SK-N-SH treated with all-trans-retinoic acid at 6 μM for 48 hours (cell line): ENCODE data around the gene HDAC4.

Experiments
- ATAC-seq: fragments of 200-7000 bp; cut with Tn5 transposase; 3 replicates; pipeline ENCODE4 v1.9.1; 2020; ENCODE audit warnings: mild to moderate bottlenecking, moderate library complexity
- ARNTL ChIP-seq: fragments of 450-650 bp; formaldehyde crosslinking; IDR thresholded peaks from 2 replicates; pipeline ENCODE4 v1.5.0; 2020; ENCODE audit warnings: low read depth, mild to moderate bottlenecking, moderate library complexity, borderline replicate concordance
- BACH2 ChIP-seq: fragments of 250-450 bp; sonication (Bioruptor Pico); IDR thresholded peaks from 2 replicates; pipeline ENCODE4 v1.9.0; 2021; ENCODE audit warnings: mild to moderate bottlenecking, borderline replicate concordance
- CSDC2 ChIP-seq: fragments of 250-450 bp; sonication (Bioruptor Pico); IDR thresholded peaks from 2 replicates; pipeline ENCODE4 v1.5.0; 2020; ENCODE audit warnings: mild to moderate bottlenecking, moderate library complexity
- ESRRG ChIP-seq: fragments of 250-450 bp; sonication (Bioruptor Pico); IDR thresholded peaks from 2 replicates; pipeline ENCODE4 v1.6.1; 2021; ENCODE audit warnings: mild to moderate bottlenecking
- GLIS3 ChIP-seq: fragments of 250-450 bp; sonication (Bioruptor Pico); IDR thresholded peaks from 2 replicates; pipeline ENCODE4 v1.5.0; 2020; ENCODE audit warnings: mild to moderate bottlenecking, moderate library complexity
- ISL1 ChIP-seq: fragments of 250-450 bp; sonication (Bioruptor Pico); IDR thresholded peaks from 2 replicates; pipeline ENCODE4 v2.1.2; 2022; ENCODE audit warnings: mild to moderate bottlenecking, moderate library complexity
- OSR1 ChIP-seq: fragments of 250-450 bp; sonication (Bioruptor Pico); IDR thresholded peaks from 2 replicates; pipeline ENCODE4 v1.8.0; 2022; ENCODE audit warnings: moderate library complexity, mild to moderate bottlenecking, inconsistent platforms
- PPARA ChIP-seq: fragments of 250-450 bp; sonication (Bioruptor Pico); IDR thresholded peaks from 2 replicates; pipeline ENCODE4 v1.5.0; 2020; ENCODE audit warnings: mild to moderate bottlenecking, borderline replicate concordance
- RARB ChIP-seq: fragments of 250-450 bp; sonication (Bioruptor Pico); IDR thresholded peaks from 2 replicates; pipeline ENCODE4 v1.8.0; 2021; ENCODE audit warnings: mild to moderate bottlenecking, moderate library complexity
- SNAI2 ChIP-seq: fragments of 250-450 bp; sonication (Bioruptor Pico); IDR thresholded peaks from 2 replicates; pipeline ENCODE4 v1.5.0; 2020; ENCODE audit warnings: mild to moderate bottlenecking, moderate library complexity
- TCF4 ChIP-seq: fragments of 250-450 bp; sonication (Bioruptor Pico); IDR thresholded peaks from 2 replicates; pipeline ENCODE4 v1.8.0; 2021; ENCODE audit warnings: mild to moderate bottlenecking, moderate library complexity, borderline replicate concordance
- TOX ChIP-seq: fragments of 250-450 bp; sonication (Bioruptor Pico); IDR thresholded peaks from 2 replicates; pipeline ENCODE4 v1.8.0; 2021; ENCODE audit warnings: mild to moderate bottlenecking, moderate library complexity, borderline replicate concordance
- ZC3H10 ChIP-seq: fragments of 250-450 bp; sonication (Bioruptor Pico); IDR thresholded peaks from 2 replicates; pipeline ENCODE4 v1.5.1; 2021; ENCODE audit warnings: mild to moderate bottlenecking, moderate library complexity
- ZFP3 ChIP-seq: fragments of 250-450 bp; sonication (Bioruptor Pico); IDR thresholded peaks from 2 replicates; pipeline ENCODE4 v1.5.0; 2020; ENCODE audit warnings: mild to moderate bottlenecking, moderate library complexity
- ZFP30 ChIP-seq: fragments of 450-650 bp; formaldehyde crosslinking; IDR thresholded peaks from 2 replicates; pipeline ENCODE4 v1.5.0; 2022; ENCODE audit warnings: mild to moderate bottlenecking, moderate library complexity
- ZNF565 ChIP-seq: fragments of 450-650 bp; formaldehyde crosslinking; conservative IDR thresholded peaks from 2 replicates; pipeline ENCODE4 v1.5.0; 2020; ENCODE audit warnings: low read depth, mild to moderate bottlenecking, moderate library complexity
- ZNF8 ChIP-seq: fragments of 450-650 bp; formaldehyde crosslinking; IDR thresholded peaks from 2 replicates; pipeline ENCODE4 v1.5.0; 2020; ENCODE audit warnings: mild to moderate bottlenecking, moderate library complexity
- TF ChIP-seq, protein P1 (sequence below): fragments of 250-450 bp; sonication (Bioruptor Pico); IDR thresholded peaks from 2 replicates; pipeline ENCODE4 v1.5.1; 2020; ENCODE audit warnings: low read depth, mild to moderate bottlenecking, moderate library complexity
- TF ChIP-seq, protein P2 (sequence below): fragments of 250-450 bp; sonication (Bioruptor Pico); IDR thresholded peaks from 2 replicates; pipeline ENCODE4 v1.5.1; 2021; ENCODE audit warnings: mild to moderate bottlenecking, moderate library complexity
- TF ChIP-seq, protein P3 (sequence below): fragments of 250-450 bp; sonication (Bioruptor Pico); IDR thresholded peaks from 2 replicates; pipeline ENCODE4 v1.8.0; 2021; ENCODE audit warnings: low read depth, mild to moderate bottlenecking, moderate library complexity, borderline replicate concordance
- TF ChIP-seq, protein P4 (sequence below): fragments of 250-450 bp; sonication (Bioruptor Pico); IDR thresholded peaks from 2 replicates; pipeline ENCODE4 v1.5.0; 2020; ENCODE audit warnings: mild to moderate bottlenecking, moderate library complexity

HDAC4 gene

DNA sequence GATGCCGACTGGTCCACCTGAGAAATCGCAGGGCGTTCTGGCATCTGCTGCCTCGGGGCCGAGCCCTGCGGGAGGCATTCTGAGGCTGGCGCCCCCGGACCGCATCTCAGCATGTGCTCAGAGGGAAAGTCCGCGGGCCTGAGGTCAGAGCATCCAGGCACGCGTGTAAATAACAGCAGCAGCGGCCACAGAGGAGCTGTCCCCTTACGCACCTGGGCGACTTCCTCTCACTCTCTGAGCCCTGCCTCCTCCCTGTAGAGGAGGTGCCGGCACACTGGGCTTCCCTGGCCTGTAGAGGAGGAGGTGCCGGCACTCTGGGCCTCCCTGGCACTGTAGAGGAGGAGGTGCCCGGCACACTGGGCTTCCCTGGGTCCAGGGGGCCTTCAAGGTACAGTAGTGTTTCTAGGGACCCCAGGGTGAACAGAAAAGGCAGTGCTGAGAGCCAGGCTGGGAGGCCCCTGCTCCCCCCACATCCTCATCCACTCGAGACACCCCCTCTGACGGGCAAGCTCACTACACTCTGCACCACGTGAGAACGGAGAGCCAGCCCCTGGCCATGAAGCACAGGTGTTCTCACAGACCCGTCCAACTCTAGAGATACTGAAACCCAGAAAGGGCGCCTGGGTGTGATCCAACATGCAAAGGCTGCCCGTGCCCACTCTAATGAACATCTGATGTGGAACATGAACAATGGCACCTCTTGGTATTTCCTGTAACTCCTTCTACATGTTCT, 263.5 kb downstream of the HDAC4 start (continued):
- TF ChIP-seq, protein P1, sequence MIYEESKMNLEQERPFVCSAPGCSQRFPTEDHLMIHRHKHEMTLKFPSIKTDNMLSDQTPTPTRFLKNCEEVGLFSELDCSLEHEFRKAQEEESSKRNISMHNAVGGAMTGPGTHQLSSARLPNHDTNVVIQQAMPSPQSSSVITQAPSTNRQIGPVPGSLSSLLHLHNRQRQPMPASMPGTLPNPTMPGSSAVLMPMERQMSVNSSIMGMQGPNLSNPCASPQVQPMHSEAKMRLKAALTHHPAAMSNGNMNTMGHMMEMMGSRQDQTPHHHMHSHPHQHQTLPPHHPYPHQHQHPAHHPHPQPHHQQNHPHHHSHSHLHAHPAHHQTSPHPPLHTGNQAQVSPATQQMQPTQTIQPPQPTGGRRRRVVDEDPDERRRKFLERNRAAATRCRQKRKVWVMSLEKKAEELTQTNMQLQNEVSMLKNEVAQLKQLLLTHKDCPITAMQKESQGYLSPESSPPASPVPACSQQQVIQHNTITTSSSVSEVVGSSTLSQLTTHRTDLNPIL (CRISPR knock-in tag): no peak
- TF ChIP-seq RARB (CRISPR knock-in tag): no peak
- TF ChIP-seq ZFP30 (CRISPR knock-in tag): no peak

DNA sequence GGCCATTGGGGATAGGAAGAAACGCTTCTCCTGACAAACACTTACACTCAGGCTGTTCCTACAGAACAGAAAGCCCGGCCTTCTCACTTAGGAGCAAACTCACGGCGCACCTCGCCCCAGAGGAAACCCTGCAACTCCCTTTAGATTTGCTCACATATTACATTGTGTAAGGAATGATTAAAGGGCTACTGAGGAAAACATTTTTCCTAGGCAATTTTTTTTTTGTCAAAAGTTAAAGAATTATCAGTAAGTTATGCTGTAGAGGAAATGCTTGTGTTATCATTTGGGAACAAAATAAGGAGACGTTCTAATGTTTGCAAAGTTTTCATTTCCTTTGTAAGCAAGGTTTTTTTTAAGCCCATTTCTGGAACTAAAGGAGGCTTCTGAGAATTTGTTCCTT, 264.1 kb downstream of the HDAC4 start:
- no peak for ATAC-seq
- TF ChIP-seq, protein P2, sequence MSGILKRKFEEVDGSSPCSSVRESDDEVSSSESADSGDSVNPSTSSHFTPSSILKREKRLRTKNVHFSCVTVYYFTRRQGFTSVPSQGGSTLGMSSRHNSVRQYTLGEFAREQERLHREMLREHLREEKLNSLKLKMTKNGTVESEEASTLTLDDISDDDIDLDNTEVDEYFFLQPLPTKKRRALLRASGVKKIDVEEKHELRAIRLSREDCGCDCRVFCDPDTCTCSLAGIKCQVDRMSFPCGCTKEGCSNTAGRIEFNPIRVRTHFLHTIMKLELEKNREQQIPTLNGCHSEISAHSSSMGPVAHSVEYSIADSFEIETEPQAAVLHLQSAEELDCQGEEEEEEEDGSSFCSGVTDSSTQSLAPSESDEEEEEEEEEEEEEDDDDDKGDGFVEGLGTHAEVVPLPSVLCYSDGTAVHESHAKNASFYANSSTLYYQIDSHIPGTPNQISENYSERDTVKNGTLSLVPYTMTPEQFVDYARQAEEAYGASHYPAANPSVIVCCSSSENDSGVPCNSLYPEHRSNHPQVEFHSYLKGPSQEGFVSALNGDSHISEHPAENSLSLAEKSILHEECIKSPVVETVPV (CRISPR knock-in tag): no peak
- no peak for TF ChIP-seq SNAI2 (CRISPR knock-in tag)
- no peak for TF ChIP-seq ZNF565 (CRISPR knock-in tag)
- no peak for TF ChIP-seq BACH2
- no peak for TF ChIP-seq PPARA (CRISPR knock-in tag)
- TF ChIP-seq TOX: no peak
- TF ChIP-seq ZC3H10 (CRISPR knock-in tag): no peak
- no peak for TF ChIP-seq OSR1
- TF ChIP-seq ESRRG (CRISPR knock-in tag): no peak
- no peak for TF ChIP-seq GLIS3 (CRISPR knock-in tag)

DNA sequence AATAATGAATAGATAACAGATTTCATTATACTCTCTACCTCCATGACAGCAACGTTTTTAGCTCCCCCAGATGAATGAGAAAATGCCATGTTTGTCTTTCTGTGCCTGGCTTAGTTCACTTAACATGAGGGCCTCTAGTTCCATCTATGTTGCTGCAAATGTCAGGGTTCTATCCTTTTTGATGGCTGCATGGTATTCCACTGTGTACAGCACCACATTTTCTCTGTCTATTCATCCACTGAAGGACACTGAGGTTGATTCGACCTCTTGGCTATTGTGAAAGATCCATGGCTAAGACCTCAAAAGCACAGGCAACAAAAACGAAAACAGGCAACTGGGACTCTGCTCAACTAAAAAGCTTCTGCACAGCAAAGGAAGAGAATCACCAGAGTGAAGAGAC, 264.6 kb downstream of the HDAC4 start:
- TF ChIP-seq, protein P2 (CRISPR knock-in tag): no peak
- no peak for TF ChIP-seq ZNF8 (CRISPR knock-in tag)
- no peak for TF ChIP-seq ZFP30 (CRISPR knock-in tag)
- TF ChIP-seq OSR1: no peak
- no peak for TF ChIP-seq ZNF565 (CRISPR knock-in tag)
- TF ChIP-seq, protein P1 (CRISPR knock-in tag): no peak
- no peak for TF ChIP-seq PPARA (CRISPR knock-in tag)
- TF ChIP-seq, protein P3, sequence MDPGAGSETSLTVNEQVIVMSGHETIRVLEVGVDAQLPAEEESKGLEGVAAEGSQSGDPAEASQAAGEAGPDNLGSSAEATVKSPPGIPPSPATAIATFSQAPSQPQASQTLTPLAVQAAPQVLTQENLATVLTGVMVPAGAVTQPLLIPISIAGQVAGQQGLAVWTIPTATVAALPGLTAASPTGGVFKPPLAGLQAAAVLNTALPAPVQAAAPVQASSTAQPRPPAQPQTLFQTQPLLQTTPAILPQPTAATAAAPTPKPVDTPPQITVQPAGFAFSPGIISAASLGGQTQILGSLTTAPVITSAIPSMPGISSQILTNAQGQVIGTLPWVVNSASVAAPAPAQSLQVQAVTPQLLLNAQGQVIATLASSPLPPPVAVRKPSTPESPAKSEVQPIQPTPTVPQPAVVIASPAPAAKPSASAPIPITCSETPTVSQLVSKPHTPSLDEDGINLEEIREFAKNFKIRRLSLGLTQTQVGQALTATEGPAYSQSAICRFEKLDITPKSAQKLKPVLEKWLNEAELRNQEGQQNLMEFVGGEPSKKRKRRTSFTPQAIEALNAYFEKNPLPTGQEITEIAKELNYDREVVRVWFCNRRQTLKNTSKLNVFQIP (CRISPR knock-in tag): no peak
- TF ChIP-seq TOX: no peak
- TF ChIP-seq, all 23 proteins: peak for 0
- ATAC-seq: no peak

DNA sequence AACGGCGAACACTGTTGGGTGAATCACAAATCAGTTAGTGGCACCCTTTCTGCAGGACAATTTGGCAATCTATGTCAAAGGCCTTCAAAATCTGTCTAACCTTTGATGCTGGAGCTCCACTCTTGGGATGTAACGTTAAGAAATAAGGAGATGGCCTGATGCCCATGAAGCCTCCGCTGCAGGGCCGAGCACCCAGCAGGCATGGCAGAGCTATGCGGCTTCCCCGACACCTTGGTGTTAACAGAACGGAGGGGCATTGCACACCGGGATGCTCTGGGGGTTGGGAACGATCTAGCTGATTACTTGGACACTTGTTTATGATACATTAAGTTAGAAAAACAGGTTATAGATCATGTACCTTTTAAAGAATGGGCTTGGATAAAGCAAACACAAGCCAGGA, 265.3 kb downstream of the HDAC4 start:
- TF ChIP-seq, protein P3 (CRISPR knock-in tag): no peak
- TF ChIP-seq CSDC2: no peak
- TF ChIP-seq ISL1 (CRISPR knock-in tag): no peak
- TF ChIP-seq PPARA (CRISPR knock-in tag): no peak
- no peak for TF ChIP-seq ARNTL (CRISPR knock-in tag)
- no peak for TF ChIP-seq ZFP3 (CRISPR knock-in tag)
- TF ChIP-seq OSR1: no peak
- TF ChIP-seq, protein P4, sequence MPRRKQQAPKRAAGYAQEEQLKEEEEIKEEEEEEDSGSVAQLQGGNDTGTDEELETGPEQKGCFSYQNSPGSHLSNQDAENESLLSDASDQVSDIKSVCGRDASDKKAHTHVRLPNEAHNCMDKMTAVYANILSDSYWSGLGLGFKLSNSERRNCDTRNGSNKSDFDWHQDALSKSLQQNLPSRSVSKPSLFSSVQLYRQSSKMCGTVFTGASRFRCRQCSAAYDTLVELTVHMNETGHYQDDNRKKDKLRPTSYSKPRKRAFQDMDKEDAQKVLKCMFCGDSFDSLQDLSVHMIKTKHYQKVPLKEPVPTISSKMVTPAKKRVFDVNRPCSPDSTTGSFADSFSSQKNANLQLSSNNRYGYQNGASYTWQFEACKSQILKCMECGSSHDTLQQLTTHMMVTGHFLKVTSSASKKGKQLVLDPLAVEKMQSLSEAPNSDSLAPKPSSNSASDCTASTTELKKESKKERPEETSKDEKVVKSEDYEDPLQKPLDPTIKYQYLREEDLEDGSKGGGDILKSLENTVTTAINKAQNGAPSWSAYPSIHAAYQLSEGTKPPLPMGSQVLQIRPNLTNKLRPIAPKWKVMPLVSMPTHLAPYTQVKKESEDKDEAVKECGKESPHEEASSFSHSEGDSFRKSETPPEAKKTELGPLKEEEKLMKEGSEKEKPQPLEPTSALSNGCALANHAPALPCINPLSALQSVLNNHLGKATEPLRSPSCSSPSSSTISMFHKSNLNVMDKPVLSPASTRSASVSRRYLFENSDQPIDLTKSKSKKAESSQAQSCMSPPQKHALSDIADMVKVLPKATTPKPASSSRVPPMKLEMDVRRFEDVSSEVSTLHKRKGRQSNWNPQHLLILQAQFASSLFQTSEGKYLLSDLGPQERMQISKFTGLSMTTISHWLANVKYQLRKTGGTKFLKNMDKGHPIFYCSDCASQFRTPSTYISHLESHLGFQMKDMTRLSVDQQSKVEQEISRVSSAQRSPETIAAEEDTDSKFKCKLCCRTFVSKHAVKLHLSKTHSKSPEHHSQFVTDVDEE (CRISPR knock-in tag): no peak
- no peak for TF ChIP-seq TCF4 (CRISPR knock-in tag)
- no peak for TF ChIP-seq ZFP30 (CRISPR knock-in tag)
- no peak for TF ChIP-seq SNAI2 (CRISPR knock-in tag)
- TF ChIP-seq RARB (CRISPR knock-in tag): no peak
- TF ChIP-seq, all 23 proteins: peak for 0
- ATAC-seq: no peak
